ENCODE data around the gene LY6G6C.
A peak's percentile ranks its signal among the peaks of the same experiment; 100 is the strongest.

The LY6G6C gene

DNA sequence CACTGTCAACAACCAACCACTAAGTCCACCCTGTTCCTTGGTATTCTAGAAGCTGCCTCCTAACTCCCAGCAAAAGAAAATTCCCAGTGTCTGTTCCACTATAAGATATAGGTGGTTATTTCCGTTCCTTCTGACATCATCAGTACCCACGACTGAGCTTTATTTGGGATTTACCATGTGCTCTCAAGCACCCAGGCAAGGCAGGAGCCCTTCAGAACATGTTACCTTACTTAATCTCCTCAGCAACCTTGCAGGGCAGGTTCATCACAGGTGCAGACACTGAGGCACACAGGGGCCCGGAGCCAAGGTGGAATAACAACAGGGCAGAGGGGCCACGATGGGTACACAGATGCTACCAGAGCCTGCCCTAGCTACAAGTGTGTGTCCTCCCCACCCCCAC lies 29.2 kb downstream of the LY6G6C start:
- POLR2A ChIA-PET, result no interaction called here
- no peak overlapping the region for H3K4me3 ChIP-seq (ENCODE audit: low read depth, low read length)
- TF ChIP-seq, protein P1, sequence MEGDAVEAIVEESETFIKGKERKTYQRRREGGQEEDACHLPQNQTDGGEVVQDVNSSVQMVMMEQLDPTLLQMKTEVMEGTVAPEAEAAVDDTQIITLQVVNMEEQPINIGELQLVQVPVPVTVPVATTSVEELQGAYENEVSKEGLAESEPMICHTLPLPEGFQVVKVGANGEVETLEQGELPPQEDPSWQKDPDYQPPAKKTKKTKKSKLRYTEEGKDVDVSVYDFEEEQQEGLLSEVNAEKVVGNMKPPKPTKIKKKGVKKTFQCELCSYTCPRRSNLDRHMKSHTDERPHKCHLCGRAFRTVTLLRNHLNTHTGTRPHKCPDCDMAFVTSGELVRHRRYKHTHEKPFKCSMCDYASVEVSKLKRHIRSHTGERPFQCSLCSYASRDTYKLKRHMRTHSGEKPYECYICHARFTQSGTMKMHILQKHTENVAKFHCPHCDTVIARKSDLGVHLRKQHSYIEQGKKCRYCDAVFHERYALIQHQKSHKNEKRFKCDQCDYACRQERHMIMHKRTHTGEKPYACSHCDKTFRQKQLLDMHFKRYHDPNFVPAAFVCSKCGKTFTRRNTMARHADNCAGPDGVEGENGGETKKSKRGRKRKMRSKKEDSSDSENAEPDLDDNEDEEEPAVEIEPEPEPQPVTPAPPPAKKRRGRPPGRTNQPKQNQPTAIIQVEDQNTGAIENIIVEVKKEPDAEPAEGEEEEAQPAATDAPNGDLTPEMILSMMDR (IDR thresholded peaks at IDR 0.05; ENCODE audit: insufficient read depth, low read length, missing control alignments), result no peak
- CTCF ChIA-PET, result interaction anchor here (1.0 to 4.4 kb wide), 4 partner anchors 9 to 137 kb away, joined by 3 to 29 read pairs (median 6); partner anchors contain the start of gene LY6G5C
- DNase-seq (ENCODE audit: low read depth, low spot score), result no peak

DNA sequence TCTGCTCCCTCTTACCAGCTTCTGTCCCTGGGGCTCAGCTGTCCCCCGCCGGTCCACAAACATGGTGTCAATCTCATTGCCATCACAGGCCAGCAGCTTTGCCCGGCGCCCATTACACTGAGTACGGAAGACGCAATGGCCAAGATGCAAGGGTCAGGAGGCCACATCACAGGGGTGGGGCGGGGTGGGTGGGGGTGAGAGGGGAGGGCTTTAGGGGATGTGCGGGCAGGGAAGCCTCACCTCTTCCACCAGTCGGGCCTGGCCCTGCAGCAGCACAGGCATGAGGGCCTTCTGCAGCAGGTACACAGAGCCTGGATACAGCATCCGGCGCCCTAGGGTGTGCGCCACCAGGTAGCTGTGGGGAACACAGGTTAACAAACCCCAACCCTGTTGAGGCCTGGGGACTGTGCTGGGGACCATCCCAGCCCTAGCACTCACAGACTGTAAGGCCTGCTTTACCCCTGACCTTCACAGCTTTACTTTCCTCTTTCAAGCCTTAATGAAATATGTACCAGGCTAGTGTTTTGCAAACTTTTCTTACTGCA lies 29.9 kb downstream of the LY6G6C start:
- ChIA-PET POLR2A (interaction anchor here (1.1 kb wide), 1 partner anchor 11 kb away, joined by 3 read pairs; the partner anchor contains the start of gene ABHD16A), CTCF (interaction anchor here (0.8 to 4.4 kb wide), 7 partner anchors 9 to 138 kb away, joined by 3 to 29 read pairs (median 6); partner anchors contain the start of gene LY6G5C)
- no peak overlapping the region for H3K4me3 ChIP-seq (ENCODE audit: low read depth, low read length)
- TF ChIP-seq, protein P1 (IDR thresholded peaks at IDR 0.05; ENCODE audit: insufficient read depth, low read length, missing control alignments), result no peak
- no peak for DNase-seq (ENCODE audit: low read depth, low spot score)

DNA sequence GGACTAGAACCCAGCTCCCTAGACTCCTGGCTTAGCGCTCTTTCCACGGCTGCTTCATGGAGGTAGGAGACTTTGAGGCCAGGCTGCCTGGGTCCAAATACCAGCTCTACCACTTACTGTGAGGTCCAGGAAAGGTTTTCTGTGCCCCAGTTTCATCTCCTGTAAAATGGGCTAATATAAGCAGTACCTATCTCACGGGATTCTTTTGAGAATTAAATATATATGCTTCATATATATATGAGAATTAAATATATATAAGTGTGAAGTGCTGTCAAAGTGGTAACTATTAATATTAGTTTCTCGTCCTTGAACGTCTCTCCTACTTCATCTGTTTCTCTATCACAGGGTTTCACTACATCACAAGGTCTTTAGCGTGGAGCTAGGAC lies 30.5 kb downstream of the LY6G6C start:
- DNase-seq (ENCODE audit: low read depth, low spot score), result no peak
- H3K4me3 ChIP-seq (ENCODE audit: low read depth, low read length), result no peak overlapping the region
- ChIA-PET CTCF (interaction anchor here (0.8 to 4.4 kb wide), 7 partner anchors 7 to 136 kb away, joined by 4 to 29 read pairs (median 8); partner anchors contain the start of genes ABHD16A, HSPA1B and LY6G5C), POLR2A (interaction anchor here (1.1 kb wide), 1 partner anchor 12 kb away, joined by 3 read pairs; the partner anchor contains the start of gene ABHD16A)
- TF ChIP-seq, protein P1 (IDR thresholded peaks at IDR 0.05; ENCODE audit: insufficient read depth, low read length, missing control alignments), result no peak

DNA sequence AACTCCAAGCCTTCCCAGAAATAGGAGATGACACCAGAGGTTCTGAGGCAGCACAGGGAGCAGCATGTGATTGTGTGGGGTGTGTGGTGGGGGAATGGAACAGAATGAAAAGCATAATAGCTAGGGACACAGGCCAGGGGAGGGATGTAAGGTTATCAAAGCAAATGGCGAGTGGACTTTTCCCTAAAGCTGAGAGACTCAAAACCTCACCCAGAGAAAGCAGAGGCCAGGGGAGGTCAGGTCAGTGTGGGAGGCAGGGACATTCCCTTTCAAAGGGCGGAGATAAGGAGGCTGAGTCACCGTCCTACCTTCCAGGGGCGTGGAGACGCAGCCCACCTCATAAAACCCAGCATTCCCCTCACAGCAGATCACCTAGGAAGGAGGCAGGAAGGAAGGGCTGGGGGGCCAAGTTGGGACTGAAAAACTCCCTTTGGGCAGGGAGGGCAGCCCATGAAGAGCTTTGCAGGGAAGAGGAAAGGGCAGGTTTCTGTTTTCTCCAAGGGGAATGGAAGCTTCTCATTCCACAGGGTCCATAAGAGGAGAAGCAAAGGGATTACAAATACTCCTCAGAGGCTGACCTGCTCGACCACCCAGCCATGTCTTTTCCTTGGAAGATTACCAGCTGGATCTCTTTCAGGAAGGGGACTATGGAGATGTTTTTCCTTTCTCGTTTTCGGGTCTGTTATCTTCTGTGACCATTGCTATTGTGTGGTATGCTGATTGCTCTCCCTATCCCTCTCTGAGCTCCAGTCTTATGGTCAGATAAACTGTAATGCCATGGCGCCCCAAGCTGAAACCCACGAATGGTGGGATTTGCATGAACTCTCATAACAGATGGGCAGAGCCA lies 31.1 kb downstream of the LY6G6C start:
- no peak for DNase-seq (ENCODE audit: low read depth, low spot score)
- no peak overlapping the region for H3K4me3 ChIP-seq (ENCODE audit: low read depth, low read length)
- TF ChIP-seq, protein P1 (IDR thresholded peaks at IDR 0.05; ENCODE audit: insufficient read depth, low read length, missing control alignments), result no peak
- CTCF ChIA-PET, result interaction anchor here (0.8 to 4.4 kb wide), 10 partner anchors 8 to 182 kb away, joined by 3 to 29 read pairs (median 5); partner anchors contain the start of genes ABHD16A, C6orf47, HSPA1B and LY6G5C
- POLR2A ChIA-PET, result interaction anchor here (1.1 kb wide), 1 partner anchor 12 kb away, joined by 3 read pairs; the partner anchor contains the start of gene ABHD16A

DNA sequence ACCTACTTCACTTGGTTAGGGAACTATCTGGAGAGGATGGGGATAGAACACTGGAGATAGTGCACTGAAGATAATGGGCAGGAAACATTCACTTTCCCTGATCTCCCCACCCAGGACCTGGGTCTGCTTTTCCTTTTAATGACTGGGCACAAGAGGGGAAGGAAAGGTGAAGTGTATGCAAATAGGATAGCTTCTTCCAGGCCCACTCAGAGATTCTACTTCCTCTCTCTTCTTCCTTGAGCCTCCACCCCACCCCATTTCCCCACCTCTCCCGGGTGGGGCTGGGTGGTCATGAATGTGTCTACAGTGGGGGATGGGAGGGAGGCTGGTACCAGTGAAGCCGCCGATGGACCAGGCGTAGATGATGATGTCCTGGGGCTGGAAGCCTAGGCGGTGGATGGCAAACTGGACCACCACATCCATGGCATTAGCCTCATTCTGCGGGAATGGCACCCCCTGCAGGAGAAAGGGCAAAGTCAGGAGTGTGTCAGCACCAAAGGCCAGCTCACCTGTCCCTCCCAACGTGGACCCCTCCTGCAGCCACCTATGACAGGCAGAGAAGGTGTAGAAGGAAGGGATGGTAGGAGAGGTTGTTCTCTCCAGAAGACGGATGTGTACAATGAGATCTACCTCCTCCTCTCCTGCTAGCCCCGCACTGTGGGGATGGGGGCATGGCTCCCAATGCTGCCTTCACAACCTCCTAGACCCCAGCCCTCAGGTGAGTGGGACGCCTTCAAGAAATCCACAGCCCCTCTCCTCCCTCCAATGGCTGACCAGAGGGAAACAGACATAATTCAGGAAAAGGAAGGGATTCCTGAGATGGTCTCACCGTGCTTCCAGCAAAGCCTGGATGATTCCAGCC lies 32.1 kb downstream of the LY6G6C start:
- TF ChIP-seq, protein P1 (IDR thresholded peaks at IDR 0.05; ENCODE audit: insufficient read depth, low read length, missing control alignments), result peak; percentile 48
- no peak for DNase-seq (ENCODE audit: low read depth, low spot score)
- H3K4me3 ChIP-seq (ENCODE audit: low read depth, low read length), result no peak overlapping the region
- POLR2A ChIA-PET, result no interaction called here
- CTCF ChIA-PET, result interaction anchor here (0.9 to 4.4 kb wide), 8 partner anchors 9 to 183 kb away, joined by 3 to 29 read pairs (median 5); partner anchors contain the start of genes ABHD16A, C6orf47, HSPA1B and LY6G5C

Data from AG04449 (cell line).